GM23338 (cell line): ENCODE data around the gene FUZ.

Source experiments
- CREB1 ChIP-seq: fragments of 250-450 bp; sonication (Bioruptor Pico); IDR thresholded peaks from 2 replicates; pipeline ENCODE4 v1.5.0; 2020; ENCODE audit warnings: low read depth, mild to moderate bottlenecking, moderate library complexity
- EZH2 ChIP-seq: fragments of 200-600 bp; sonication (generic); IDR thresholded peaks from one replicate; pipeline ENCODE4 v1.8.0; 2017; ENCODE audit warnings: antibody characterized with exemption, mild to moderate bottlenecking, low read depth; ENCODE audit not compliant: unreplicated experiment
- EZH2phosphoT487 ChIP-seq: fragments of 200-600 bp; sonication (generic); IDR thresholded peaks from one replicate; pipeline ENCODE4 v1.8.1; 2018; ENCODE audit warnings: antibody characterized with exemption; ENCODE audit not compliant: unreplicated experiment
- JUNB ChIP-seq: IDR thresholded peaks from one replicate; pipeline ENCODE4 v1.6.1; 2016; ENCODE audit warnings: antibody characterized with exemption; ENCODE audit not compliant: unreplicated experiment
- NANOG ChIP-seq: IDR thresholded peaks from 2 replicates; pipeline ENCODE4 v1.6.1; 2016; ENCODE audit warnings: antibody characterized with exemption, borderline replicate concordance
- POLR2AphosphoS5 ChIP-seq: IDR thresholded peaks from 2 replicates; pipeline ENCODE4 v1.6.1; 2016; ENCODE audit warnings: antibody characterized with exemption, low read depth
- ZNF114 ChIP-seq: fragments of 250-450 bp; sonication (Bioruptor Pico); IDR thresholded peaks from 2 replicates; pipeline ENCODE4 v1.5.0; 2020; ENCODE audit warnings: mild to moderate bottlenecking, moderate library complexity
- ZNF331 ChIP-seq: fragments of 250-450 bp; sonication (Bioruptor Pico); IDR thresholded peaks from 2 replicates; pipeline ENCODE4 v1.5.0; 2020; ENCODE audit warnings: low read depth, mild to moderate bottlenecking, moderate library complexity
- TF ChIP-seq, protein P1 (sequence below), 2 experiments: fragments of 200-600 bp in 1 of 2; sonication (generic) in 1 of 2; conservative IDR thresholded peaks; 2 replicates each; pipeline versions ENCODE4 v1.5.1 to v1.6.1; 2016 to 2017; ENCODE audit warnings: antibody characterized with exemption in 2 of 2, low read depth in 2 of 2, mild to moderate bottlenecking in 2 of 2, moderate library complexity in 1 of 2
- TF ChIP-seq, protein P2 (sequence below): IDR thresholded peaks from 2 replicates; pipeline ENCODE4 v1.6.1; 2016; ENCODE audit warnings: antibody characterized with exemption
- TF ChIP-seq, protein P3 (sequence below): IDR thresholded peaks from one replicate; pipeline ENCODE4 v1.6.1; 2018; ENCODE audit warnings: antibody characterized with exemption; ENCODE audit not compliant: unreplicated experiment

DNA sequence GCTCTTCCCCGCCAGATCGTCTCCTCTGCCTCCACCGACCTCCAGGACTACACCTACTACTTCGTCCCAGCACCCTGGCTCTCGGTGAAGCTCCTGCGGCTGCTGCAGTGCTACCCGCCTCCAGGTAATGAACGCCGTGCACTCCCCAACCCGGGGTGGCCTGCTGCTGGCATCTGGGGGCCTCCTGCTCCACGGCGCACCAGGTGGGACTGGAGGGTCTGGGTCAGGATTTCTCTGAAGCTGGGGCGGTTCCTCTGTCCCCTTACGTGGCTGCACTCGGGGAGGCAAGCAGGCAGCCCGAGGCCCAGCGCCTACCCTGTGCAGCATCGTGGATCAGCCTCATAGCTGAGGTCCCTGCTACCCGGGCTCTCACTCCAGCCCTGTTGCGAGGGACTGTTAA, 17.5 kb downstream of the FUZ start:
- TF ChIP-seq EZH2 (no peak), POLR2AphosphoS5 (no peak), ZNF331 (no peak), JUNB (no peak), EZH2phosphoT487 (no peak), ZNF114 (no peak), NANOG (no peak), CREB1 (CRISPR knock-in tag) (no peak)
- TF ChIP-seq, protein P1, sequence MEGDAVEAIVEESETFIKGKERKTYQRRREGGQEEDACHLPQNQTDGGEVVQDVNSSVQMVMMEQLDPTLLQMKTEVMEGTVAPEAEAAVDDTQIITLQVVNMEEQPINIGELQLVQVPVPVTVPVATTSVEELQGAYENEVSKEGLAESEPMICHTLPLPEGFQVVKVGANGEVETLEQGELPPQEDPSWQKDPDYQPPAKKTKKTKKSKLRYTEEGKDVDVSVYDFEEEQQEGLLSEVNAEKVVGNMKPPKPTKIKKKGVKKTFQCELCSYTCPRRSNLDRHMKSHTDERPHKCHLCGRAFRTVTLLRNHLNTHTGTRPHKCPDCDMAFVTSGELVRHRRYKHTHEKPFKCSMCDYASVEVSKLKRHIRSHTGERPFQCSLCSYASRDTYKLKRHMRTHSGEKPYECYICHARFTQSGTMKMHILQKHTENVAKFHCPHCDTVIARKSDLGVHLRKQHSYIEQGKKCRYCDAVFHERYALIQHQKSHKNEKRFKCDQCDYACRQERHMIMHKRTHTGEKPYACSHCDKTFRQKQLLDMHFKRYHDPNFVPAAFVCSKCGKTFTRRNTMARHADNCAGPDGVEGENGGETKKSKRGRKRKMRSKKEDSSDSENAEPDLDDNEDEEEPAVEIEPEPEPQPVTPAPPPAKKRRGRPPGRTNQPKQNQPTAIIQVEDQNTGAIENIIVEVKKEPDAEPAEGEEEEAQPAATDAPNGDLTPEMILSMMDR (conservative IDR thresholded peaks at IDR 0.05; ENCODE audit: low read depth in 2 of 2): no peak
- TF ChIP-seq, protein P2, sequence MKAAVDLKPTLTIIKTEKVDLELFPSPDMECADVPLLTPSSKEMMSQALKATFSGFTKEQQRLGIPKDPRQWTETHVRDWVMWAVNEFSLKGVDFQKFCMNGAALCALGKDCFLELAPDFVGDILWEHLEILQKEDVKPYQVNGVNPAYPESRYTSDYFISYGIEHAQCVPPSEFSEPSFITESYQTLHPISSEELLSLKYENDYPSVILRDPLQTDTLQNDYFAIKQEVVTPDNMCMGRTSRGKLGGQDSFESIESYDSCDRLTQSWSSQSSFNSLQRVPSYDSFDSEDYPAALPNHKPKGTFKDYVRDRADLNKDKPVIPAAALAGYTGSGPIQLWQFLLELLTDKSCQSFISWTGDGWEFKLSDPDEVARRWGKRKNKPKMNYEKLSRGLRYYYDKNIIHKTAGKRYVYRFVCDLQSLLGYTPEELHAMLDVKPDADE: no peak
- TF ChIP-seq, protein P3, sequence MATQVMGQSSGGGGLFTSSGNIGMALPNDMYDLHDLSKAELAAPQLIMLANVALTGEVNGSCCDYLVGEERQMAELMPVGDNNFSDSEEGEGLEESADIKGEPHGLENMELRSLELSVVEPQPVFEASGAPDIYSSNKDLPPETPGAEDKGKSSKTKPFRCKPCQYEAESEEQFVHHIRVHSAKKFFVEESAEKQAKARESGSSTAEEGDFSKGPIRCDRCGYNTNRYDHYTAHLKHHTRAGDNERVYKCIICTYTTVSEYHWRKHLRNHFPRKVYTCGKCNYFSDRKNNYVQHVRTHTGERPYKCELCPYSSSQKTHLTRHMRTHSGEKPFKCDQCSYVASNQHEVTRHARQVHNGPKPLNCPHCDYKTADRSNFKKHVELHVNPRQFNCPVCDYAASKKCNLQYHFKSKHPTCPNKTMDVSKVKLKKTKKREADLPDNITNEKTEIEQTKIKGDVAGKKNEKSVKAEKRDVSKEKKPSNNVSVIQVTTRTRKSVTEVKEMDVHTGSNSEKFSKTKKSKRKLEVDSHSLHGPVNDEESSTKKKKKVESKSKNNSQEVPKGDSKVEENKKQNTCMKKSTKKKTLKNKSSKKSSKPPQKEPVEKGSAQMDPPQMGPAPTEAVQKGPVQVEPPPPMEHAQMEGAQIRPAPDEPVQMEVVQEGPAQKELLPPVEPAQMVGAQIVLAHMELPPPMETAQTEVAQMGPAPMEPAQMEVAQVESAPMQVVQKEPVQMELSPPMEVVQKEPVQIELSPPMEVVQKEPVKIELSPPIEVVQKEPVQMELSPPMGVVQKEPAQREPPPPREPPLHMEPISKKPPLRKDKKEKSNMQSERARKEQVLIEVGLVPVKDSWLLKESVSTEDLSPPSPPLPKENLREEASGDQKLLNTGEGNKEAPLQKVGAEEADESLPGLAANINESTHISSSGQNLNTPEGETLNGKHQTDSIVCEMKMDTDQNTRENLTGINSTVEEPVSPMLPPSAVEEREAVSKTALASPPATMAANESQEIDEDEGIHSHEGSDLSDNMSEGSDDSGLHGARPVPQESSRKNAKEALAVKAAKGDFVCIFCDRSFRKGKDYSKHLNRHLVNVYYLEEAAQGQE: no peak
